Osteoblast (primary cell): ENCODE data around the gene TRAM2. TPM values are rescaled to one million over a fixed set of nuclear protein-coding genes. Genes with fewer than 3 reads are reported as not detected.

Experiments
- DNase-seq: peaks from one replicate; pipeline ENCODE4 v3.0.0; 2011; ENCODE audit warnings: low spot score, mixed read lengths; ENCODE audit not compliant: insufficient read length; ENCODE audit errors: missing footprints
- H2AFZ ChIP-seq: 2 replicates; pipeline ENCODE4 v1.6.0; 2011; ENCODE audit warnings: mild to moderate bottlenecking, low read length
- H3K27ac ChIP-seq: 2 replicates; pipeline ENCODE4 v1.5.1; 2011; ENCODE audit warnings: mild to moderate bottlenecking, low read depth, low read length, moderate library complexity
- H3K27me3 ChIP-seq: 2 replicates; pipeline ENCODE4 v1.6.0; 2012; ENCODE audit warnings: mild to moderate bottlenecking, control low read depth, inconsistent platforms, low read length, moderate library complexity; ENCODE audit not compliant: insufficient read depth
- H3K36me3 ChIP-seq: 2 replicates; pipeline ENCODE4 v1.5.1; 2011; ENCODE audit warnings: mild to moderate bottlenecking, low read length, control low read depth, moderate library complexity; ENCODE audit not compliant: insufficient read depth
- H3K4me1 ChIP-seq: 2 replicates; pipeline ENCODE4 v1.5.1; 2011; ENCODE audit warnings: mild to moderate bottlenecking, low read length, control low read depth, moderate library complexity; ENCODE audit not compliant: insufficient read depth
- H3K4me2 ChIP-seq: 2 replicates; pipeline ENCODE4 v1.6.0; 2011; ENCODE audit warnings: mild to moderate bottlenecking, low read length; ENCODE audit not compliant: insufficient read depth
- H3K4me3 ChIP-seq: fragments of 200-600 bp; sonication (generic); 3 replicates; pipeline ENCODE4 v1.5.1; 2012; ENCODE audit warnings: mild to moderate bottlenecking, low read length, inconsistent platforms; ENCODE audit not compliant: insufficient read depth
- H3K79me2 ChIP-seq: 2 replicates; pipeline ENCODE4 v1.6.0; 2012; ENCODE audit warnings: mild to moderate bottlenecking, low read length, control low read depth, inconsistent platforms; ENCODE audit not compliant: insufficient read depth
- H3K9me3 ChIP-seq: 2 replicates; pipeline ENCODE4 v1.5.1; 2011; ENCODE audit warnings: low read depth, low read length, control low read depth
- H4K20me1 ChIP-seq: 2 replicates; pipeline ENCODE4 v1.6.0; 2012; ENCODE audit warnings: mild to moderate bottlenecking, low read length, control low read depth; ENCODE audit not compliant: insufficient read depth
- total RNA-seq: library from RNA; depleted of rRNA; stranded (reverse); fragments of >200 nt; gene quantifications from 2 replicates; pipeline ENCODE4 v1.2.3, GENCODE V29; 2012
- TF ChIP-seq, protein P1 (sequence below): IDR thresholded peaks from 2 replicates; pipeline ENCODE4 v1.5.1; 2011; ENCODE audit warnings: mild to moderate bottlenecking, low read depth, low read length, moderate library complexity; ENCODE audit errors: extremely low read depth

TRAM2 gene
- total RNA-seq, 1 donor, result 155 TPM

GRCh38 chr6:52560462-52560861 lies 16.4 kb downstream of the TRAM2 start:
- Histone ChIP-seq H3K4me1 (peaks cover 73% of the 10 kb centered on the region), H3K4me2 (no peak overlapping the region)

DNA sequence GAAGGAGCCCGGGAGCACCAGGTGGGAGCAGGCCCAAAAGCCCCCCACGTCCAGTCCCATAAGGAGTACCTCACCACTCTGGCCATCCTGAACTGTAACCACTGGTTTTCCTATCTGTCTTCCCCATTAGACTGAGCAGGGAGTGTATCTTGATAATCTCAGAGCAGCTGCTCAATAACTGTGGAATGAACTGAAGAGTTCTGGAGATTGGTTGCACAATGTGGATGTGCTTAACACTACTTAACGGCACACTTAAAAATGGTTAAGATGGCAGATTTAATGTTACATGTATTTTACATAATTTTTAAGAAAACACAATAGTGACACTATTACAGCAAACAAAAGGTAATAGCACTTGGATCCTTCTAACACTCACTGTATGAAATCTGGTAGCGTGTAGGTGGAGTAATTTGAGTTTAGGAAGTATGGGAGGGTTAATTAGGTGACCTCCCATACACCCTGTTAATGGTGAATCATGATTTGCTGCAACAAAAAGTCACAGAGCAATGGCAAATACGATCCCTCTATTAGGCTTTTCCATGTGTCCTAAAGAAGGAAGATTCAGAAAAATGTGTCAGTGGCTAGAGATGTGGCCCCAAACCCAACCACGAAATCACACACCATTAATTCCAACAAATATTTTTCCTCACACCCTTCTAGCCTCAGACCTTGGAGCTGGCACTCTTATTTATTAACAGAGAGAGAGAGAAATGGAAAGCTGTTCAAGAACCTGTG lies 18.4 kb downstream of the TRAM2 start:
- peaks cover 32% of the 10 kb centered on the region for H3K36me3 ChIP-seq
- peaks cover 78% of the 10 kb centered on the region for H3K4me1 ChIP-seq
- no peaks in the 10 kb centered on the region for H3K27me3 ChIP-seq
- no peaks in the 10 kb centered on the region for H3K9me3 ChIP-seq
- H2AFZ ChIP-seq, result no peak overlapping the region
- peak overlapping the region; percentile 42 for H3K4me2 ChIP-seq
- peaks cover 25% of the 10 kb centered on the region for H4K20me1 ChIP-seq
- DNase-seq, result no peak
- H3K27ac ChIP-seq, result peak overlapping the region; percentile 94
- H3K79me2 ChIP-seq, result peaks cover 99% of the 10 kb centered on the region
- H3K4me3 ChIP-seq, result no peak overlapping the region
- TF ChIP-seq, protein P1, sequence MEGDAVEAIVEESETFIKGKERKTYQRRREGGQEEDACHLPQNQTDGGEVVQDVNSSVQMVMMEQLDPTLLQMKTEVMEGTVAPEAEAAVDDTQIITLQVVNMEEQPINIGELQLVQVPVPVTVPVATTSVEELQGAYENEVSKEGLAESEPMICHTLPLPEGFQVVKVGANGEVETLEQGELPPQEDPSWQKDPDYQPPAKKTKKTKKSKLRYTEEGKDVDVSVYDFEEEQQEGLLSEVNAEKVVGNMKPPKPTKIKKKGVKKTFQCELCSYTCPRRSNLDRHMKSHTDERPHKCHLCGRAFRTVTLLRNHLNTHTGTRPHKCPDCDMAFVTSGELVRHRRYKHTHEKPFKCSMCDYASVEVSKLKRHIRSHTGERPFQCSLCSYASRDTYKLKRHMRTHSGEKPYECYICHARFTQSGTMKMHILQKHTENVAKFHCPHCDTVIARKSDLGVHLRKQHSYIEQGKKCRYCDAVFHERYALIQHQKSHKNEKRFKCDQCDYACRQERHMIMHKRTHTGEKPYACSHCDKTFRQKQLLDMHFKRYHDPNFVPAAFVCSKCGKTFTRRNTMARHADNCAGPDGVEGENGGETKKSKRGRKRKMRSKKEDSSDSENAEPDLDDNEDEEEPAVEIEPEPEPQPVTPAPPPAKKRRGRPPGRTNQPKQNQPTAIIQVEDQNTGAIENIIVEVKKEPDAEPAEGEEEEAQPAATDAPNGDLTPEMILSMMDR, result no peak

More at GRCh38 chr6:52560462-52560861, 16.4 kb downstream of the TRAM2 start:
- no peaks in the 10 kb centered on the region for H3K9me3 ChIP-seq
- peaks cover 99% of the 10 kb centered on the region for H3K79me2 ChIP-seq
- TF ChIP-seq, protein P1, result no peak
- peaks cover 40% of the 10 kb centered on the region for H3K36me3 ChIP-seq
- H4K20me1 ChIP-seq, result peaks cover 35% of the 10 kb centered on the region
- no peaks in the 10 kb centered on the region for H3K27me3 ChIP-seq
- no peak overlapping the region for H2AFZ ChIP-seq
- peak; percentile 91 for DNase-seq
- H3K27ac ChIP-seq, result peak overlapping the region; percentile 94
- H3K4me3 ChIP-seq, result no peak overlapping the region

- peaks cover 24% of the 10 kb centered on the region for H4K20me1 ChIP-seq
- peak overlapping the region; percentile 42 for H3K4me2 ChIP-seq
- TF ChIP-seq, protein P1, result no peak
- H3K4me3 ChIP-seq, result no peak overlapping the region
- H3K27ac ChIP-seq, result peak overlapping the region; percentile 94
- no peaks in the 10 kb centered on the region for H3K9me3 ChIP-seq
- peaks cover 28% of the 10 kb centered on the region for H3K36me3 ChIP-seq
- peaks cover 81% of the 10 kb centered on the region for H3K4me1 ChIP-seq
- H3K79me2 ChIP-seq, result peaks cover 99% of the 10 kb centered on the region
- peak; percentile 22 for DNase-seq
- H3K27me3 ChIP-seq, result no peaks in the 10 kb centered on the region
- no peak overlapping the region for H2AFZ ChIP-seq
Measured at GRCh38 chr6:52557389-52558265, 19.2 kb downstream of the TRAM2 start.
